AG08396 (cell line): ENCODE results near the gene PAPSS2.
"Not testable (repeated sequence)": the region's sequence is repeated elsewhere in the genome, so short reads cannot be mapped to it uniquely, and the experiment has no call there.

ENCODE experiments used
- DNase-seq: peaks from one replicate; pipeline ENCODE4 v3.0.0; 2012; ENCODE audit warnings: low spot score, mixed read lengths

PAPSS2 gene

GRCh38 chr10:87642988-87643387, 16.7 kb upstream of the PAPSS2 start:
- no peak for DNase-seq

GRCh38 chr10:87643920-87644319, 15.8 kb upstream of the PAPSS2 start:
- no peak for DNase-seq

- DNase-seq, result not testable (repeated sequence)
Measured at GRCh38 chr10:87644500-87644899, 15.2 kb upstream of the PAPSS2 start.

- no peak for DNase-seq
Measured at GRCh38 chr10:87646192-87646909, 13.3 kb upstream of the PAPSS2 start.

- no peak for DNase-seq
Measured at GRCh38 chr10:87646935-87647334, 12.7 kb upstream of the PAPSS2 start.

- no peak for DNase-seq
Measured at GRCh38 chr10:87650838-87651589, 8.7 kb upstream of the PAPSS2 start.

GRCh38 chr10:87651801-87652200, 7.9 kb upstream of the PAPSS2 start:
- no peak for DNase-seq

GRCh38 chr10:87652261-87652660, 7.4 kb upstream of the PAPSS2 start:
- DNase-seq, result no peak

GRCh38 chr10:87654212-87654611, 5.5 kb upstream of the PAPSS2 start:
- no peak for DNase-seq

- DNase-seq, result peak; percentile 51
Measured at GRCh38 chr10:87656431-87657072, 3.1 kb upstream of the PAPSS2 start.

GRCh38 chr10:87657371-87657770, 2.3 kb upstream of the PAPSS2 start:
- peak; percentile 72 for DNase-seq

GRCh38 chr10:87658321-87658795, 1.3 kb upstream of the PAPSS2 start:
- DNase-seq, result no peak

- no peak for DNase-seq
Measured at GRCh38 chr10:87658858-87659555, 671 bp upstream of the PAPSS2 start.

GRCh38 chr10:87660484-87661133, 931 bp downstream of the PAPSS2 start:
- peak; percentile 67 for DNase-seq

- DNase-seq, result no peak
Measured at GRCh38 chr10:87661861-87662785, 2.4 kb downstream of the PAPSS2 start.

GRCh38 chr10:87664276-87664701, 4.6 kb downstream of the PAPSS2 start:
- DNase-seq, result no peak

GRCh38 chr10:87667493-87667892, 7.8 kb downstream of the PAPSS2 start:
- DNase-seq, result no peak

GRCh38 chr10:87668324-87669074, 8.8 kb downstream of the PAPSS2 start:
- DNase-seq, result no peak

- DNase-seq, result no peak
Measured at GRCh38 chr10:87669752-87670151, 10.1 kb downstream of the PAPSS2 start.

- DNase-seq, result no peak
Measured at GRCh38 chr10:87670586-87670985, 10.9 kb downstream of the PAPSS2 start.
